NCI-H146 (cell line): ENCODE results near the gene CISTR.
"Not testable (repeated sequence)": the region's sequence is repeated elsewhere in the genome, so short reads cannot be mapped to it uniquely, and the experiment has no call there.

Source experiments
- DNase-seq: peaks from one replicate; lab custom pipeline; 2025; lab: John Stamatoyannopoulos, UW

CISTR gene

DNA sequence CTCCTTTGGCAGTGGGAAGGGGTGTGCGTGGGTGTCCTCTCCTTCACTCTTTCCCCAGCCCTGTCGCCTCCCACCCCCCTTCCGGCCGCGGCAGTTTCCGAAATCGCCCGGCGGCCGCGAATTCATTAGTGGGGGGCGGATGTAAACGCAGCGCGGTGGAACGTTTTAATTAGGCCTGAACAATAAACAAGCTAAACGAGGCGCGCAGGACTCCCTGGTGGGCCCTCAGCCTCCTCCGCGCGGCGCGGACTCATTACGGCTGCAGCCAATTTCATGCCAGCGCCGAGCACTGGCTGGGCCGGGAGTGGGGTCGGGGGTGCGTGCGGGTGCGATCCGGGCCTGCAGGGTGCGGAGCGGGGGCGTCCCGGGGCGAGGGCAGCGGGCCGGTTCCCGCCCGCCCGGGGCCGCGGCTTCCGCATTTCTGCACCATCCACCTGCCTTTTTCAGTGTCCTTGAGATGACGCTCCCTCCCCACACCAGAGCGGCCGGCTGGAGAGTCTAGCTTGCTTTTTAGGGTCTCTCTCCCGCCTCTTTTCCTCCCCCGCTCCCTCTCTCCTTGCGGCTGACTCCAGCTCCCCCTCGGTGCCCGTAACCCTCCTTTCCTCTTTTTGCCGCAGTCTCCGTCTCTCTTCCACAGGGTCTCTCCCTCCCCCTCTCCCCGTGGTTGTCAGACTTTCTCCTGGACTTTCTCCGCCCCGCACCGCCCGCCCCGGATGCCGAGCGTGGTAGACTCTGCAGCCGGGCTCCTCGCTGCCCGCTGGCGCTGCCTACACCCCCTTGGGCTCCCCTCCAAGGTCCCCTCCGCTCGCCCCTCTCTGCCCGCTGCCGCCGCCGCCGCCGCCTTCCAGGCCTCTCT lies at the start of gene CISTR:
TSS of gene CISTR (minus strand) at position 644 of the 856 bp plus-strand sequence.
- peak; percentile 58 for DNase-seq

DNA sequence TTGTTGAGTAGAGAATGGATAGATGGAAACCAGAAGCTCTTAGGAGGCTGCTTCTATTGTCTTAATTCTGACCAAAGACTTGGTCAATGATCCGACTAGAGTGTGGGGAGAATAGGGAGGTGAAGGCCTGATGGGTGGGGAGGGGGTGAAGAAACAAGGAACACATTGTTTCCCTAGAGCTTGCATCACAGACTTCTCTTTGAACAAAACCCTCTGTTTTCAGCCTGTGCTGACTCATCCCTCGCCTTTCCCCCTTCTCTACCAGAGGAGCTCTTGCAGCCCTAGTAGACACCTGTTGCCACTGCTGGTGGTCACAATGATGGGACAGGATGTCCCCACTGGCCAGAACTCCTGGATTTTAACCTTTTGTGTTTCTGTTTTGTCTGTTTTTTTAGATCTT lies 46.8 kb upstream of the CISTR start:
- no peak for DNase-seq

DNA sequence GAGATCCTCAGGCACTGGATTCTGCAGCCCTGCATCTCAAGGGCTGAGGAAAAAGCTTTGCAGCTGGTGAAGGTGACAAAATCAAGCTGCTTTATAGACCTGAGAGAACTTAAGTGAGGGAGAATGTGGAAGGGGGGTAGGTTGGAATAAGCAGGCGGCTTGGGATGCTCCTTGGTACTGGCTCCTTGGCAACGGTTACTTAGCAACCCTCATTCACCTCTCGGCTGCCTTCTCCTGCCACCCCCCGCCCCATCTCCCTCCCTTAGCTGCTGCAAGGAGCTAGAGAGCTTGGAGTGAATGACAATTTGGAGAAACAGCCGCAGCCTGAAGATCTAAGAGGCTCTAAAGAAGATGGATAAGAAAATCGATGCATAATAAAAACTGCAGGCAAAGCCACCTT lies 44.1 kb upstream of the CISTR start:
- no peak for DNase-seq

DNA sequence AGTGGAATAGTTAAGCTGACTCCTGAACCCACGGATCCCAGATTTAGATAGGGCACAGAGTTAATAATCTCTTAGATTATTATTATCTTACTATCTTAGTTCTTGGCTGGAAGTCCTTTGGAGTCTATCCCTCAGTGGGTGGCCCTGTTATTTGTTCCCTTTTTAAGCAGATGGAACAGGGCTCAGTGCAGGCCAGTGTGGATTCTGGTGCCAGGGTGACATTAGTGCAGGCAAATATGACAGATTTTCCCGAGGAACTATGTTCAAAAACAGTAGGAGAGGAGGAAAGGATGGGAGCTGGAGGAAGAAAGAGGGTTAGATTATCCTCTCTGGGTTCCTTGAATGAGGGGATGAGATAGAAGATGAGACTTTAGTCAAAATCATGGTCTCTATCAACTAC lies 41.4 kb upstream of the CISTR start:
- DNase-seq, result no peak

DNA sequence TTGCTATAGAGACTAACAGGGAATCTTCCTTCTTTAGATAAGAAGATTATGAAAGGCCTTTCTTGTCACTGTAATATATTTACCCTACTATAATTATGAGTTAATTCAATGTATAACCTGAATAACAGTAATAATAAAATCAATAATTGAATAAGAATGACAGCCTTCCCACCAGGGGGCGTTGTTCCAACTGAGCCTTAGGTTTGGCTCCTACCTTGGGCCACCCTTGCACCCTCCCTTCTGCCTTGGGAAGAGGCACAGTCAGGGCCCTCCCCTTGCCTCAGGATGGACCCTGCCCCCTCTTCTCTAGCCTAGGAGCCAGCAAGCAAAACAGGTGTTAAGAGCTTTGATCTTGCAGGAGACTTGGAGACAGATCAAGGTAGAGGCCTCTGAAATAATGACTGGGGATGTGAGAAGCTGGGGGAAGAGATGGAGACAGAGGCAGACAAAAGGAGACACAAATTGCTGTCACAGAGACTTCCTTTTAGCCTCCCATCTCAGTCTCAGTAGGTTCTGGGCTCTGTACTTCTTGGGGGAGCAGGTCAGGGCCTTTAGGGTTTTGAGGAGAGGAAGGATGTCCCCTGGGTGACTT lies 40.1 kb upstream of the CISTR start:
- DNase-seq, result no peak

DNA sequence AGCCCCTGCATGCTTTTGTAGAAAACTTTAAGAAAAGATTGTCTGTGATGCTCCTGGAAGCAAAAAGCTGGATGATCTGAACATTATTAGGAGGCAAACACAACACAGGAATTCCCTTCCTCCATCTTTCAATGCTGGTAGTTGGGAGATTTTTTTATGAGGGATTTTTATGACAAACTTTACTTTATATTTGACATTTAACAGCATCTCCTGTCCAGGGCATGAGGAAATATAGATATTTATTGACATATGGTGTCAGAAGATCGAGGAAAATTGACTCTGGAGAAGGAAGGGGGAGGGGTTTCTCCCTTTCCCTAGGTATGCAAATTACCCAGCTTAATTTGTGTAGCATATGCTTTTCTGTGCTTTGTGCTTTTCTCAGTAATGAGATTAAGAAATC lies 37.8 kb upstream of the CISTR start:
- no peak for DNase-seq

DNA sequence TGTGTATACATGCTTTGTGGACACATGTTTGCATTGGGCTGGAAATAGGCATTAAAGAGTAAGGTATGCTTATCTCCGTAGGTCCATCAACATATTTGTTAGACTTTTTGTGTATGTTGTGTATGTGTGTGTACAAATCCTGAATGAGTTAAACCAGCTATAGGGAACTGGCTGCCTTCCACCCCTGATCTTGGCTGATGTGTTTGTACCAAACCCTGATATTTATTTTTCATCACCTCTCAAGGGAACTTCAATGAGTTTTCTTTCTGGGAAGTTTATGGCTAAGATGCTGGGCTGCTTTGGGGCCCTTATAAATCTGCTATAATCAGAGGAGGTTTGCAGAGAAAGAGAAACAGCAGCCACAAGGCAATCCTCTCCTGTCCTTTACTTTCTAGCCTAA lies 37.1 kb upstream of the CISTR start:
- no peak for DNase-seq

DNA sequence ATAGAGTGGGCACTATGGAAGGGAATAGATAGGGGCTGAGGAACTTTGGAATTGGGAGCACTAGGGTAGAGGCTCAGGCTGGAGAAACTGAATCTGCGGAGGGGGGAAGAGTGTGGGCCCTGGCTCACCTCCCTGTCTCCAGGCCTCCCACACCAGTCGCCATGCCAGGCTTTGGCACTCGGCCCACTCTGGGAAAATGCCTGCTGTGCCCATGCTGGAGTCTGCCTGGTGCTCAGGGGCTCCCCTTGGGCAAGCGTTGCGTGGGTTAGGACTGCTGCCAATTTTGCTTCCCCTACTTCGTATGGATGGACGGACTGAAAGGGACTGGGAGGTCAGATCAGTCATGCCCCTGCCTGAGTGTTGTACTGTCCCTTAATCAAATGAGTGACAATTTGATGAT lies 34.6 kb upstream of the CISTR start:
- no peak for DNase-seq

DNA sequence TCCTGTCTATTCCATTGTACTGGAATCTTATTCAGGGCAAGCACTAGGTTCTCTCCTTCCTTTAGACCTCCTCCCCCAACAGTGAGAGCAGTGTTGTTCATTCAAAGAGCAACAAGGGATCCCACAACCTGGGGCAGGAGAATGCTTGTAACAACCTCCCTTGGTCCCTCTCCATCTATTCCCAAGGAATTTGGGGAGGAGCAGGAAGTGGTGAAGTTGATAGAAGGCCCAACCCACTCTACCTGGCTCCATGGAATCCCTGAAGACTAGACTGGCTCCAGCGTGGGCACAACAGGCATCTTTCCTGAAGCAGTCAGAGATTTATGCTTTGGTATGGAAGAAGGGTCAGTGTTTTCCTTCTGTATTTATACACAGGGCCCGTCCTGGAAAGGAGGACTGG lies 33.4 kb upstream of the CISTR start:
- DNase-seq, result no peak

DNA sequence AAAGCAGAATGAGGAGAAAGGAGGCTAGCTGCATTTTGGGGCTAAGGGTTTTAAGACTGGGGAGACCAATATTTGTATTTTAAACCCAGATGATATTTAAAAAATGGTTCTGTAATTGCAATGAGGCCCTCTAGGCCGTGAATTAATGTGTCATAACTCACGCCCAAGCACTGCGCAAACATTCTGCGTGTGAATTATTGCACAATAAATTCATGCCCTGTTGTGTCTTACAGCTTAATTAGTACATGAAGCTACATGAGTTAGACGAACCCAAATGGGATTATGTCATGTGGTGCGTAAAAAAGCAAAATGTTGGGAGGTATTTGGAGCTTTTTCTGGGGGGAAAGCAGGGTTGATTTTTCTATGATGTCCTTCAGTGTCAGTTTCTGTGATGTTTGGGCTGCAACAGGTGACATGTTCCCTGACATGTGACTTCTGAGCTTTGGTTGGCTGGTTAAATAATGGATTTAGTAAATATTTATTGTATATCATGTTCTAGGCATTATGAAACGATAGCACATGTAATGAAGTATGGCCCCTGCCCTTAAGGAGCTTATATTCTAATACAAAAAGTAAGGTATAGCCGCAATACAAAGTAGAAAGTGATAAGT lies 30.4 kb upstream of the CISTR start:
- no peak for DNase-seq

DNA sequence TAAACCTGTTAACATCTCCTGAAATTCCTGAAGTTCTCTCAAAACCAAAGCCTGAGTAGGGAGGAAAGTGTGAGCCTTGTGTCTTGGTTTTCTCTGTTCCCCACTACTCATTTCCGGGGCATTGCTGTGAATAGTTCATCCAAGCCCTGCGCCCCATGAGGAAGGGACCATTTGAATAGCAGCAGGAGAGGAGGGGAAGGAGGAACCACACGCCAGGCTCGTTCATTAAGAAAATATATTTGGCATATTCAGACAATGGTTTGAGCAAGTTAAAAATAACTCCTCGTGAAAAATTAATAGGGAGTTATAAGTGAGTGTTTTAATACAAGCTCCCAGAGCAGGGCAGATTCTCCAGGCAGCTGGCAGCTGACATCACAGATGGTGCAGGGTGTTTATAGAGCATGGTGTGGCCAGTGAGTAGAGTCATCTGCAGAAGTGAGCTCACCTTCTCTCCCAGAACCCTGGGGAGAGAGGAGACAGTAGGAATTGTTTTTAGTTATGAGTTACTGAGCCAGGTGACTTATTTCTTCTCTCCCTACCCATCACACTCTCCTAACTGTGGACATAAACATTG lies 29.5 kb upstream of the CISTR start:
- DNase-seq, result no peak

DNA sequence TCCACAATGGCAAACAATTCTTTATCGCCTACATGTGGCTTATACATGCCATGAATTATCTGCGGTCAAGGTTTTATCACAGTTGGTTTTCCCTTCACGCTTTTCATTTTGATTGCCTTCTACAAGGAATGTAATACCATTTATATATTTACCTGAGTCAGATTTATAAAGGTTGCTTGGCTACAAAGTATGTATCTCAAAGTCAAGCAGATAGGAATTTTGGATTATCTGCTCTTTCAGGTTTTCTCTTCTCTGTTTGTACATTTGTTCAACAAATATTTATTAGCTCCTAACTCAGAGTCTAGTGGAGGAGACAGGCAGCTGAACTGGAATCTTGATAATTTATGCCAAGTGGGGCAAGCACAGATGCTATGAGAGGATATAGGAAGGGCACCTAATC lies 28.5 kb upstream of the CISTR start:
- no peak for DNase-seq

DNA sequence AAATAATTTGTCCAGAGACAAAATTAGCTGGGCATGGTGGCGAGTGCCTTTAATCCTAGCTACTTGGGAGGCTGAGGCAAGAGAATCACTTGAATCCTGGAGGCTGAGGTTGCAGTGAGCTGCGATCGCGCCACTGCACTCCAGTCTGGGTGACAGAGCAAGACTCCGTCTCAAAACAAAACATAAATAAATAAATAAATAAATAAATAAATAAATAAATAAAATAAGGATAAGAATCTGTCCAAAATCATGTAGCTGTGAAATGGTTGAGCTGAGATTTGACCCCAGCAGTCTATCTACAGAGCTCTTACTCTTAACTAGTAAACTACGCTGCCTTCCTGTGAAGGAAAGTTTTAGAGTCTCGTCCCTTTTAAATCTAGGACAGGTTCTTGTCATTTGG lies 27.9 kb upstream of the CISTR start:
- not testable (repeated sequence) for DNase-seq

DNA sequence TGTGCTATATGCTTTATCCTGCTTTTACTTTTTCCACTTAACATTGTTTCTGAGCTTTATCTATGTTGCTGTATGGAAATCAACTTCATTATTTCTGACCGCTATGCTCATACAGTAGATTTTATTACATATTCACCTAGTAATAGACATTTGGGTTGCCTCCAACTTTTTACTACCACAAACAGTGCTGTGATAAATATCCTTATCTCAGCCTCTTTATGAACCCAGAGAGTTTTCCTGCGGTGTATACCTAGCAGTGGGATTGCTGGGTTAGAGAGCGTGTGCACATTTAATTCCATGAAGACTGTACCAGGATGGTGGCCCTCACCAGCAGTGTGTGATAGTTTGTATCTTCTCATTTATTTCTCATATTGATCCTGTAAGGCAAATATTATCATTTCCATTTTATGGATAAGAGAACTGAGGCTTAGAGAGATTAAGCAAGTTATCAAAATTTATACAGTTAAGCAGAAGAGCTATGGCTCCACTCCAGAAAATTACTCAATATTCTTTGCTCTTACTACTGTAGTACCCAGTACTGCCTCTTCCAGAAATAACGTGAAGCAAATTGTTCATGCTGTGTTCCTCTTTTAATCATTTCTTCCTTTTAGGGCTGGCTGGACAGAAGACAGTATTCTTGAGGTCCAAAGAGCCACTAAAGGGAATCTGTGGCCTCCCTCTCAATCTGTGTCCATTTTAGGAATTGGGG lies 26.3 kb upstream of the CISTR start:
- DNase-seq, result no peak

DNA sequence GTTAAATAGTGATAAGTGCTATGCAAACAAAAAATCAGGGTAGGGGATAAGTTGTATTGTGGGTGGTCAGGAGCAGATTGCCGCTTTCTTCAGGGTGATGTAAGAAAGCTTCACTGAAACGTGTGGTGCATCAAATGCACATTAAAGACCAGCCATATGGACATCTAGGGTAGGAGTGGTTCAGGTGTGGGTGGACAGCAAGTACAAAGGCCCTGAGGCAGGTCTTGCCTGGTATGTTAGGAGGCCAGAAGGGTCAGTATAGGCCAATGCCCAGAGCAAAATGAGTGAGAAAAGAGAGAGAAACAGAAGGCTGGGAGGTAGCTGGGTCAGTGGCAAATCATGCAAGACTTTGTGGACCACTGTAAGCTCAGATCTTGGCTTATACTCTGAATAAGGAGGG lies 25.6 kb upstream of the CISTR start:
- no peak for DNase-seq

DNA sequence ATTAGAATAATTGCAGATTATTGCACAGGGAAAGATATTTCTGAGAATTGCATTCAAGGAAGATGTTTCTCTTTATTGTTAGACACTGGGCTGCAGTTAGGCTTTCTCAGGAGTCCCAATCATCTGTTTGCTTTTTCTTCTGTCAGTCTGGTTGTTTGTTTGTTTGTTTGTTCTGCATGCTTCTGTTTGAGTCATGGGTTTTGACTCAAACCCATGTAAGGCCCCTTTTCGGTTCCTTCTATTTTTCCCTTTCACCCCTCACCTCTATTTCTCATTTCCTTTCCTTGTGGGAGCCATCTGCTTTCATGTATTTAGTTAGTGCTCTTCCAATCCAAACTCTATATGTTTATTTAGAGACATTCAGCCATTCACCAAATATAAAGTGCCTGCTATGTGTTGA lies 25.1 kb upstream of the CISTR start:
- DNase-seq, result no peak

DNA sequence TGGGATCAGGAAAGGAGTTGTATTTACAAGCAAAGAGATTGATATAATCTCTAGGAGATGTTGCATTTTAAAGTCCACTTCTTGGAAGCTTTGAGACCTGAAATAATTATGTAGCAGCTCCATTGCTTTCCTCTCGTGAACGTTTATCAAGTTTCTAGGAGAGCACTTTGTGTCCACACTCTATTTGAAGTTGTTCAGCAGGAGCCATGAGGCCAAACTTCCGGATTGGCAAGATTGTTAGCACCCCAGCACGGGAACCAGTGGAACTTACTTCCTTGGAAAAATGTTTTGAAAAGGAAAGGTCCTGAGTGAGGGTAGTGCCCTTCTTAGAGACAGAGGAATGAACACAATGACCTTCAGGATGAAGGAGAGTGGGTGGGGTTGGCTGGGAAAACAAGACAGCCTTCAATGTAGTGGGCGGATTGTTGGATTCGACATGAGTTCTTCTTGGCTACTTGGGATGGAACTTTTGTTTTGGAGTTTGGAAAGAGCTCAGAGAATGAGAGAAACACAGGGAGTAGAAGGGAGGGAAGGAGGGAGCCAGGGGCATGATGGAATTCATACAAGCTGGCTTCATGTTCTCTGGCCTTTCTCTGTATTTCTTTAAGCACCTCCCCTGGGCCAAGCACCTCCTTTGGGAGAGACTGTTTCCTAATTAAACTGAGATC lies 23.8 kb upstream of the CISTR start:
- no peak for DNase-seq

DNA sequence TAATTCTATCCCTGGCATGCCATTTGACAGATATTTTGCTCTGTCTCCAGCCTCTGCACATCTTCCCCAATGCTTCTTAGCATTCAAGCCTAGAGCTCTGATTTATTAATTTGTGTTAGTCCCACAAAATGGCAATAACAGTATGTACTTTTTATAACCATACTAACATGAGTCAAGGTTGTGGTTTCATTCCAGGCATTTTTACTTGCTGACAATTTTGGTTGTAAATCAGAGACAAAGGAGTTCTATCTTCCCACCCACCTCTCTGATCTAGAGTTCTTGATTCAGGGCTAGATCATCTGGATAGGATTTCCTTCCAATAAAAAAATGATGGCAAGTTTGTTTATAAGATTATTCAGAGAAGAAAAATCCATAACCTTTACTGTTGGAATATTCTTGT lies 18.5 kb upstream of the CISTR start:
- DNase-seq, result no peak

DNA sequence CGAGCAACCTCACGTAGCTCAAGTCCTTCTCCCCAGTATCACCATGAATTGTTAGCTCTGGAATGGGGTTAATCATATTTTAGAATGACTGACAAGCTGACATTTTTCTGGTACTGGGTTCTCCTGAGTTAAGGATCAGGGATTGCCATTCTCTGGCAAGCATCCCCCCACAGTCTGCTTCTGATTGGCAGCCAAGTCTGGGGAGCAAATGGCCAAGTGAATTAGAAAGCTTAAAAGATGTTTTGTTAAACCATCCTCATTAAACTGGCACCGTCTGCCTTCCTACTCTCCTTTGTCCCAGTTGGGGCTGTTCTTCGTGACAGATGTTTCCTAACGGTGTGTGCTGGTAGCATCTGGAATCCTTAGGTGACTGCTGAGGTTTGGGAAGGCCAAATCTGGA lies 17.2 kb upstream of the CISTR start:
- DNase-seq, result no peak

DNA sequence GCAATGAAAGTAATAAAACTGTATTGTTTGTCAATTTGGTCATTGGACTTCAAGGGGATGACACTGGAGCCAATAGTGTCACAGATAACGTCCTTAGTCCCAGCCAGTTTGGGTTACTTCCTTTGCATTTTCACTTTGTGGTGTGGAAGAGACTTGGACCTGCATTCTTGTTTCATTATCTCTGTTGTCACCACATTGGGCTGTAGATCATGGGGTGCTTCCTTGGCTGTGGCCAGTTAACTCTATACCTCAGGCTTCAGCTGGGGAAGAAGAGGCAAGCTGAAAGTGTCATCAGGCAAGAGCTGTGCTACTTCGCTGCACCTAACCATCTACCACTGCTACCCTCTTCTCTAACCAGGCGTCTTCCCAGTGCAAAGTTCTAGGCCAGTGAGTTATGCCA lies 15.1 kb upstream of the CISTR start:
- DNase-seq, result no peak

DNA sequence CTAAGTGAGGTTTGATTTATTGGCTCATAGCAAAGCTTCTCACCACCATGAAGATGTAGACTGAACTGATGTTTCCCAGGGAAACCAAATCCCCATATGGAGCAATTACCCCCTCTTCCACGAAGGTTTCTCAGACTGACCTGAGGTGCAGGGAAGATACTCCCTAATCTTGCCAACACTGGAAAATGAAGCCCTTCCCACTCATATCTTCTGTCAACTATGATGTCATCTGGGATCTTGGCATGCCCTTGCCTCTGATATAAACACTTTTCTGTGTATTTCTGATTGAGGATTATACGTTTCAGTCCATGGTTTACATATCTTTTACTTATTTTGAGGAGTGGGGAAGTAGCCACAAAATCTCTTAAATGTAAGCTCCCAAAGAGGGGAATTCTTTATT lies 14.1 kb upstream of the CISTR start:
- no peak for DNase-seq

DNA sequence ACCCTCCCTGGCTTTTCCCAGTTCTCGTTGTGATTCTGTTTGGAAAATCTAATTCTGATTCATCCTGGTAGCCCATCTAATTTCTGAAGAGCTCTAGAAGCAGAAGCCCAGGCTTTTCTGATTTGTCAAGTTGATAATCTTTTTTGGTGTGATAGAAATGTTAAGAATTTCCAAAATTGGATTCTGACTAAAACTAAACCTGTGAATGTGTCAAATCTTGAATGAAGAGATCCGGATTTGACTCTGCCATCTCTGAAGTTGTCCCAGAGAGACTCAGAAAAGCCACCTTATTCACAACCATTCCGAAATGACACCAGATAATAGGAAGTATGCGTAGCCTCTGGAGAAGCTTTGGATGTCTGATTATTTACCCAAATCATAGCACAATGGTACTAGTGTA lies 12.8 kb upstream of the CISTR start:
- DNase-seq, result no peak
